Caco-2 (cell line): ENCODE data around the gene ETV6. TPM values are rescaled to one million over a fixed set of nuclear protein-coding genes. Genes with fewer than 3 reads are reported as not detected.

Source experiments
- BruUV-seq: library from RNA; stranded (reverse); fragments of 400-500 nt; replicated peaks from 2 replicates; lab custom pipeline; 2021; lab: Mats Ljungman, UMichigan
- CTCF ChIA-PET: fragments of 300-600 bp; sonication (Branson Sonifier 250); formaldehyde crosslinking; loops from one replicate; lab custom pipeline; 2022; ENCODE audit warnings: antibody characterized with exemption; lab: Charles Lee
- POLR2A ChIA-PET: fragments of 300-600 bp; sonication (Branson Sonifier 250); formaldehyde crosslinking; loops from one replicate; lab custom pipeline; 2022; ENCODE audit warnings: antibody characterized with exemption; lab: Charles Lee
- DNase-seq, 2 experiments: peaks; one replicate each; pipeline versions ENCODE4 v3.0.0 to v3.0.0-alpha.2; 2020 to 2022
- H3K27me3 ChIP-seq: replicated peaks from 2 replicates; pipeline ENCODE4 v1.6.0; 2011; ENCODE audit warnings: low read length; ENCODE audit not compliant: control insufficient read depth, insufficient read depth
- H3K36me3 ChIP-seq: 2 replicates; pipeline ENCODE4 v1.5.1; 2011; ENCODE audit warnings: low read length; ENCODE audit not compliant: control insufficient read depth, insufficient read depth
- H3K4me1 ChIP-seq: fragments of 250-450 bp; sonication (Bioruptor Pico); 2 replicates; pipeline ENCODE4 v1.5.1; 2020; ENCODE audit warnings: mild to moderate bottlenecking
- H3K4me3 ChIP-seq: 2 replicates; pipeline ENCODE4 v1.5.1; 2011; ENCODE audit warnings: low read depth, mild to moderate bottlenecking, control low read depth, low read length
- H3K9me3 ChIP-seq: fragments of 250-450 bp; sonication (Bioruptor Pico); 2 replicates; pipeline ENCODE4 v1.5.1; 2020; ENCODE audit warnings: mild to moderate bottlenecking, moderate library complexity
- H3K27ac Mint-ChIP-seq: one replicate; pipeline ENCODE4 v1.8.0; 2022; ENCODE audit warnings: mixed read lengths; ENCODE audit not compliant: unreplicated experiment
- H3K27me3 Mint-ChIP-seq: one replicate; pipeline ENCODE4 v1.8.0; 2022; ENCODE audit warnings: mixed read lengths; ENCODE audit not compliant: insufficient read depth, unreplicated experiment
- H3K36me3 Mint-ChIP-seq: one replicate; pipeline ENCODE4 v1.8.0; 2022; ENCODE audit warnings: mild to moderate bottlenecking, mixed read lengths; ENCODE audit not compliant: insufficient read depth, unreplicated experiment
- H3K4me1 Mint-ChIP-seq: one replicate; pipeline ENCODE4 v1.8.0; 2022; ENCODE audit warnings: low read depth, mixed read lengths; ENCODE audit not compliant: unreplicated experiment
- H3K4me3 Mint-ChIP-seq: one replicate; pipeline ENCODE4 v1.8.0; 2022; ENCODE audit warnings: mild to moderate bottlenecking, moderate library complexity, mixed read lengths; ENCODE audit not compliant: unreplicated experiment
- H3K9me3 Mint-ChIP-seq: one replicate; pipeline ENCODE4 v1.8.0; 2022; ENCODE audit warnings: mixed read lengths; ENCODE audit not compliant: unreplicated experiment
- intact Hi-C: fragments of 100-400 bp; cut with micrococcal nuclease; formaldehyde crosslinking; loops from one replicate; pipeline ENCODE4 v1.10.0; 2022; ENCODE audit not compliant: unreplicated experiment
- total RNA-seq: library from RNA; stranded (reverse); gene quantifications from 2 replicates; pipeline ENCODE4 v1.2.3, GENCODE V29; 2022
- TF ChIP-seq, protein P1 (sequence below), 2 experiments: fragments of 200-600 bp in 1 of 2; IDR thresholded peaks; 1 replicate in 1 of 2; 2 replicates in 1 of 2; pipeline versions ENCODE4 v1.5.1 to v1.8.0; 2011 to 2022; ENCODE audit warnings: antibody characterized with exemption in 1 of 2, control low read depth in 1 of 2, inconsistent platforms in 1 of 2, low read depth in 1 of 2, low read length in 1 of 2, mild to moderate bottlenecking in 1 of 2, moderate library complexity in 1 of 2; ENCODE audit not compliant: insufficient read depth in 1 of 2, severe bottlenecking in 1 of 2, unreplicated experiment in 1 of 2

The ETV6 gene
- total RNA-seq, 1 experiment from 2014 or later = 15.6 TPM

DNA sequence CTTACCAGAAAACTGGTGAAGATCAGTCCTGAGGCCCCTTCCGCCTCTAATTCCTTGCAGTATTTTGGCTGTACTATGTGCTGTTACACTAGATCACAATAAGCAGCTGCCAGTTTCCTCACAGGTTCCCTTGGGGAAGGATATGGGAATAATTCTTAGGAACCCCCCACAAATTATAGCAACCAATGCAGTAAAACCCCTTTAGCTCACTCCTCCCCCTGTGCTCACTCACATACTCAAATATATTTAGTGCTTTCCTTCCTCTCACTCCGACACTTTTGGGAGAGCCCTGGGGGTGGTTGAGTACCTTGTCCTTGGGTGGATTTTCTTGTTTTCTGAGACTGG lies 162.7 kb downstream of the ETV6 start:
- Histone ChIP-seq H3K9me3 (no peaks in the 10 kb centered on the region), H3K27me3 (no peaks in the 10 kb centered on the region), H3K36me3 (no peaks in the 10 kb centered on the region), H3K4me1 (peaks cover 4% of the 10 kb centered on the region), H3K4me3 (no peak overlapping the region)
- intact Hi-C loops = no loop called here
- Mint-ChIP-seq H3K27ac (no peak overlapping the region), H3K27me3 (no peaks in the 10 kb centered on the region), H3K4me1 (peaks cover 13% of the 10 kb centered on the region), H3K9me3 (no peaks in the 10 kb centered on the region), H3K36me3 (no peaks in the 10 kb centered on the region), H3K4me3 (no peak overlapping the region)
- no peak for DNase-seq
- CTCF ChIA-PET = interaction anchor here (1.0 kb wide), 1 partner anchor 80 kb away, joined by 4 read pairs; no protein-coding TSS in a partner anchor
- no TSS peak for BruUV-seq
- TF ChIP-seq, protein P1, sequence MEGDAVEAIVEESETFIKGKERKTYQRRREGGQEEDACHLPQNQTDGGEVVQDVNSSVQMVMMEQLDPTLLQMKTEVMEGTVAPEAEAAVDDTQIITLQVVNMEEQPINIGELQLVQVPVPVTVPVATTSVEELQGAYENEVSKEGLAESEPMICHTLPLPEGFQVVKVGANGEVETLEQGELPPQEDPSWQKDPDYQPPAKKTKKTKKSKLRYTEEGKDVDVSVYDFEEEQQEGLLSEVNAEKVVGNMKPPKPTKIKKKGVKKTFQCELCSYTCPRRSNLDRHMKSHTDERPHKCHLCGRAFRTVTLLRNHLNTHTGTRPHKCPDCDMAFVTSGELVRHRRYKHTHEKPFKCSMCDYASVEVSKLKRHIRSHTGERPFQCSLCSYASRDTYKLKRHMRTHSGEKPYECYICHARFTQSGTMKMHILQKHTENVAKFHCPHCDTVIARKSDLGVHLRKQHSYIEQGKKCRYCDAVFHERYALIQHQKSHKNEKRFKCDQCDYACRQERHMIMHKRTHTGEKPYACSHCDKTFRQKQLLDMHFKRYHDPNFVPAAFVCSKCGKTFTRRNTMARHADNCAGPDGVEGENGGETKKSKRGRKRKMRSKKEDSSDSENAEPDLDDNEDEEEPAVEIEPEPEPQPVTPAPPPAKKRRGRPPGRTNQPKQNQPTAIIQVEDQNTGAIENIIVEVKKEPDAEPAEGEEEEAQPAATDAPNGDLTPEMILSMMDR (IDR thresholded peaks at IDR 0.05; ENCODE audit: insufficient read depth in 1 of 2, low read depth in 1 of 2, low read length in 1 of 2, severe bottlenecking in 1 of 2, unreplicated experiment in 1 of 2) = no peak
- POLR2A ChIA-PET = no interaction called here

DNA sequence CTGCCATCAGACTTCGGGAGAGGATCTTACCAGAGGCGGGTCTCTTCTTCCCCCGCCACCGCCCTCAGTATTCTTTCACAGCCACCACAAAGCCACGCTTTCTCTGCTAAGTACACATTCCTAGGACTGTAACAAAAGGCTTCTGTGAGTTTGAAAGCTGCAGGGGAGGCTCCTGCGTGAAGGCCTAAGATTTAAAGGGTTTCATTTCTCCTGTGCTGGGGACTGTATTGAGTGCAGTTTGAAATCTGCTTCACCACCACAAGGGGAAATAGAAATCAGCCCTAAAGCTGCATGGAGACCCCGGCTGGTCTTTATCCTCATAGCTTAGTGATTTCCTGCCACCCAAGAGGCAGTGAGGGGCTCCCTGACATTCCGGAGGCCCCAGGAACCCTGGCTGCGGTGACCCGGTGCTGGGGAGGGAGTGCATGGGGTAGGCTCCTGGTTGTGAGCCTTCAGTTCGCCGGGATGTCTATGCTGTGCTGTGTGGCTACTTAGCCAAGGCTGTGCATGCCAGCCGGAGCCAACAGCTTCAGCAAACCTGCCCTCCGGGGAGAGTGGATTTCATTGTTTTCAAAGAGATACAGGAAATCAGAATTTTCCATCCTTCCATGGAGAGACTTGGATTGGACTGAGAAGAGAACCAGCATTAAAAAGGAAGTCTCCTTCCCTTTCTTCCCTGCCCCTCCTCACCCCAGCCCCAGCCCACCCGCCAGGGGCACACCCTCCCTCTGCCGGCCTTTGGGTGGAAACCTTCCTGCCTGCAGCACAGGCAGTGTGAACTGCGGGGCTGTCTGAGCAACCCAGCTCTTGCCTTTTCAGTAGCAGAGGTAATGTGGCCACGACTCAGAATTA lies 163.3 kb downstream of the ETV6 start:
- POLR2A ChIA-PET = no interaction called here
- Mint-ChIP-seq H3K36me3 (no peaks in the 10 kb centered on the region), H3K27me3 (no peaks in the 10 kb centered on the region), H3K4me3 (no peak overlapping the region), H3K4me1 (peaks cover 13% of the 10 kb centered on the region), H3K9me3 (no peaks in the 10 kb centered on the region), H3K27ac (no peak overlapping the region)
- Histone ChIP-seq H3K27me3 (no peaks in the 10 kb centered on the region), H3K4me3 (no peak overlapping the region), H3K4me1 (peaks cover 4% of the 10 kb centered on the region), H3K36me3 (no peaks in the 10 kb centered on the region), H3K9me3 (no peaks in the 10 kb centered on the region)
- TF ChIP-seq, protein P1 (IDR thresholded peaks at IDR 0.05; ENCODE audit: insufficient read depth in 1 of 2, low read depth in 1 of 2, low read length in 1 of 2, severe bottlenecking in 1 of 2, unreplicated experiment in 1 of 2) = no peak
- no TSS peak for BruUV-seq
- intact Hi-C loops = no loop called here
- CTCF ChIA-PET = interaction anchor here (1.0 kb wide), 1 partner anchor 79 kb away, joined by 4 read pairs; no protein-coding TSS in a partner anchor
- no peak for DNase-seq

DNA sequence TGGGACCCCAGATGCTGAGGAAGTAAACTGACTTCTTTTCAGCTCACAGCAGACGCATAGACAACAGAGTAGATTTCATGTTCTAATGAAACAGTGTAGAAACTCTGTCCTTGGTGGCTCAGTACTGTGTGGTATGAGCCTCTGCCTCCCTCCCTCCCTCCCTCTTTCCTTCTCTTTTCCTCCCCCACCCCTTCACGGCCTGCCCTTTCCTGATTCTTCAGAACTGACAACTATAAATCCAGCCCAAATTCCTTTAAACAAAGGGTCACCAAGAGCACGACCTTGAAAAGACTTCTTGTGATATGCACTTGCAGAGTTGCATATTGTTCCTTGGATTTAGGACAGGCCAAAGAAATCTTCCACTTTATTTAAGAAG lies 164.0 kb downstream of the ETV6 start:
- TF ChIP-seq, protein P1 (IDR thresholded peaks at IDR 0.05; ENCODE audit: insufficient read depth in 1 of 2, low read depth in 1 of 2, low read length in 1 of 2, severe bottlenecking in 1 of 2, unreplicated experiment in 1 of 2) = no peak
- H3K4me1 ChIP-seq = peaks cover 4% of the 10 kb centered on the region
- H3K27ac Mint-ChIP-seq = no peak overlapping the region
- no peaks in the 10 kb centered on the region for H3K36me3 ChIP-seq
- peaks cover 13% of the 10 kb centered on the region for H3K4me1 Mint-ChIP-seq
- H3K4me3 Mint-ChIP-seq = no peak overlapping the region
- H3K9me3 ChIP-seq = no peaks in the 10 kb centered on the region
- no peak for DNase-seq
- intact Hi-C loops = no loop called here
- H3K27me3 ChIP-seq = no peaks in the 10 kb centered on the region
- no TSS peak for BruUV-seq
- H3K4me3 ChIP-seq = no peak overlapping the region
- H3K36me3 Mint-ChIP-seq = no peaks in the 10 kb centered on the region
- H3K9me3 Mint-ChIP-seq = no peaks in the 10 kb centered on the region
- ChIA-PET CTCF (no interaction called here), POLR2A (no interaction called here)
- no peaks in the 10 kb centered on the region for H3K27me3 Mint-ChIP-seq
